Renal cortex interstitium (tissue), 3 donors: Measurements from ENCODE around the gene MAPKAPK3. TPM values are rescaled to one million over a fixed set of nuclear protein-coding genes. Genes with fewer than 3 reads are reported as not detected.

Source experiments
- polyA plus RNA-seq, 3 donors: library from polyadenylated mRNA; unstranded; fragments of 120-200 nt; gene quantifications; one replicate each; pipeline ENCODE4 v1.2.1, GENCODE V29; 2013; ENCODE audit not compliant: insufficient read length in 3 of 3

Gene MAPKAPK3
- polyA plus RNA-seq, 3 donors, result 38.4 to 54.7 (median 54.5) TPM

Other genes starting within 250 kb of the MAPKAPK3 start
- gene CACNA2D2, start 113.5 kb upstream of the MAPKAPK3 start, polyA plus RNA-seq, result 10 to 100 TPM; 14.0 to 17.2 (median 14.6) TPM
- gene C3orf18, start 49.4 kb upstream of the MAPKAPK3 start, polyA plus RNA-seq, result 10 to 100 TPM; 16.0 to 19.6 (median 16.9) TPM
- 10 to 100 TPM; 21.9 to 34.0 (median 25.3) TPM for gene HEMK1, start 47.6 kb upstream of the MAPKAPK3 start, polyA plus RNA-seq
- gene CISH, start 5.4 kb upstream of the MAPKAPK3 start, polyA plus RNA-seq, result 10 to 100 TPM; 30.5 to 34.9 (median 30.6) TPM
- 1 to 10 TPM; 1.4 to 2.2 (median 1.5) TPM for gene DOCK3, start 57.8 kb downstream of the MAPKAPK3 start, polyA plus RNA-seq